CD4-positive, alpha-beta T cell (primary cell): ENCODE results near the gene BACE2. TPM values are rescaled to one million over a fixed set of nuclear protein-coding genes. Genes with fewer than 3 reads are reported as not detected.

Experiments used
- ATAC-seq: fragments of 200-7000 bp; cut with Tn5 transposase; one replicate; pipeline ENCODE4 v1.10.0; 2022; ENCODE audit warnings: mild to moderate bottlenecking; ENCODE audit not compliant: poor library complexity
- CTCF ChIA-PET: fragments of 350-600 bp; sonication (Branson Sonifier 250); formaldehyde crosslinking; loops from one replicate; lab custom pipeline; 2021; ENCODE audit warnings: antibody characterized with exemption, inconsistent platforms; lab: Charles Lee
- POLR2A ChIA-PET: fragments of 350-600 bp; sonication (Branson Sonifier 250); formaldehyde crosslinking; loops from one replicate; lab custom pipeline; 2021; ENCODE audit warnings: antibody characterized with exemption, inconsistent platforms; lab: Charles Lee
- DNase-seq, 14 experiments: peaks; one replicate each; pipeline ENCODE4 v3.0.0-alpha.2; 2013 to 2020; ENCODE audit warnings: mixed read lengths in 2 of 14
- H3K27ac ChIP-seq, 2 donors: one replicate each; pipeline versions ENCODE4 v1.5.1 to v1.7.0; 2013; ENCODE audit warnings: low read length in 2 of 2, low read depth in 1 of 2, mild to moderate bottlenecking in 1 of 2
- H3K27me3 ChIP-seq, 2 experiments: 1 replicate in 1 of 2; 2 replicates in 1 of 2; pipeline versions ENCODE4 v1.6.1 to v1.7.0; 2013; ENCODE audit warnings: low read length in 2 of 2, control low read depth in 1 of 2, mild to moderate bottlenecking in 1 of 2, moderate library complexity in 1 of 2; ENCODE audit not compliant: insufficient read depth in 2 of 2, control insufficient read depth in 1 of 2
- H3K36me3 ChIP-seq: one replicate; pipeline ENCODE4 v1.6.1; 2013; ENCODE audit warnings: low read length, control low read depth; ENCODE audit not compliant: insufficient read depth
- H3K4me1 ChIP-seq: one replicate; pipeline ENCODE4 v1.6.1; 2013; ENCODE audit warnings: low read length, control low read depth; ENCODE audit not compliant: insufficient read depth
- H3K4me3 ChIP-seq: one replicate; pipeline ENCODE4 v1.5.1; 2013; ENCODE audit warnings: mild to moderate bottlenecking, low read length, moderate library complexity
- H3K9me3 ChIP-seq, 2 experiments: 1 replicate in 1 of 2; 2 replicates in 1 of 2; pipeline versions ENCODE4 v1.6.1 to v1.7.0; 2013; ENCODE audit warnings: low read length in 2 of 2, mild to moderate bottlenecking in 2 of 2, control low read depth in 1 of 2, moderate library complexity in 1 of 2; ENCODE audit not compliant: control insufficient read depth in 1 of 2, insufficient read depth in 1 of 2
- H3K27ac Mint-ChIP-seq: one replicate; pipeline ENCODE4 v1.8.0; 2020; ENCODE audit warnings: mixed read lengths
- H3K27me3 Mint-ChIP-seq: one replicate; pipeline ENCODE4 v1.8.0; 2021; ENCODE audit warnings: mixed read lengths
- H3K36me3 Mint-ChIP-seq: one replicate; pipeline ENCODE4 v1.8.0; 2021; ENCODE audit warnings: low read depth, mixed read lengths
- H3K4me1 Mint-ChIP-seq: one replicate; pipeline ENCODE4 v1.8.0; 2021; ENCODE audit warnings: low read depth, mixed read lengths
- H3K4me3 Mint-ChIP-seq: one replicate; pipeline ENCODE4 v1.8.0; 2020; ENCODE audit warnings: mild to moderate bottlenecking, mixed read lengths
- H3K9me3 Mint-ChIP-seq: one replicate; pipeline ENCODE4 v1.8.0; 2020; ENCODE audit warnings: mixed read lengths
- intact Hi-C, 2 experiments: fragments of 100-400 bp; cut with DNase I in 1 of 2; cut with micrococcal nuclease in 1 of 2; formaldehyde crosslinking; loops; one replicate each; pipeline versions ENCODE4 v1.15.1 to v1.9.0; 2023 to 2025; cut with DNase I, micrococcal nuclease
- total RNA-seq, 174 experiments: library from RNA in 2 of 174; stranded (reverse) in 2 of 174; gene quantifications; one replicate each; pipeline ENCODE4 v1.2.3 and lab custom pipeline; 2021 to 2026
- TF ChIP-seq, protein P1 (sequence below): fragments of 200-600 bp; IDR thresholded peaks from one replicate; pipeline ENCODE4 v1.8.0; 2022; ENCODE audit warnings: antibody characterized with exemption, mild to moderate bottlenecking

Gene BACE2
- total RNA-seq, 2 experiments from 2014 or later: 0.16 TPM; not detected in 1

DNA sequence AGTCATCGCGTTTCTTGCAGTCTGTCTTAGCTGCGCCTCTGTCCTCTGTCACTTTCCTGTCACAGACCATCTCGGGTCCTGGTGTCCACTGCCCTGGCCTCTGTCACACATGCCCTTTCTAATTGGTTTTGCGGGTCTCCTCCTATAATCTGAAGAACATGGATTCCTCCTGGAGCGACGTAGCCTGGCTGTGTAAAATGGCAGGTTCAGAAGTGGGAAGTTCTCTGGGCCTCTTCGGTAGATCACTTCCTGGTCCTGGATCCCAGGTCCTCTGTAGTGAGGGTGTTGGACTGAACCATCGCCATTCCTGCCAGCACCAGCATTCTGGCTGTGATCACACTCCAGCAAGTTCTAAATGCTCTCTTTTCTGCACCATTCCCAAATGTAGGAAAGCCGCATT lies 149.5 kb downstream of the BACE2 start:
- Histone ChIP-seq H3K9me3 (peaks cover 0 to 12% of the 10 kb centered on the region in 2 experiments), H3K36me3 (no peaks in the 10 kb centered on the region), H3K4me3 (no peak overlapping the region), H3K4me1 (peaks cover 12% of the 10 kb centered on the region), H3K27ac (no peak overlapping the region), H3K27me3 (peaks cover 23 to 43% of the 10 kb centered on the region in 2 experiments)
- ATAC-seq: no peak
- TF ChIP-seq, protein P1, sequence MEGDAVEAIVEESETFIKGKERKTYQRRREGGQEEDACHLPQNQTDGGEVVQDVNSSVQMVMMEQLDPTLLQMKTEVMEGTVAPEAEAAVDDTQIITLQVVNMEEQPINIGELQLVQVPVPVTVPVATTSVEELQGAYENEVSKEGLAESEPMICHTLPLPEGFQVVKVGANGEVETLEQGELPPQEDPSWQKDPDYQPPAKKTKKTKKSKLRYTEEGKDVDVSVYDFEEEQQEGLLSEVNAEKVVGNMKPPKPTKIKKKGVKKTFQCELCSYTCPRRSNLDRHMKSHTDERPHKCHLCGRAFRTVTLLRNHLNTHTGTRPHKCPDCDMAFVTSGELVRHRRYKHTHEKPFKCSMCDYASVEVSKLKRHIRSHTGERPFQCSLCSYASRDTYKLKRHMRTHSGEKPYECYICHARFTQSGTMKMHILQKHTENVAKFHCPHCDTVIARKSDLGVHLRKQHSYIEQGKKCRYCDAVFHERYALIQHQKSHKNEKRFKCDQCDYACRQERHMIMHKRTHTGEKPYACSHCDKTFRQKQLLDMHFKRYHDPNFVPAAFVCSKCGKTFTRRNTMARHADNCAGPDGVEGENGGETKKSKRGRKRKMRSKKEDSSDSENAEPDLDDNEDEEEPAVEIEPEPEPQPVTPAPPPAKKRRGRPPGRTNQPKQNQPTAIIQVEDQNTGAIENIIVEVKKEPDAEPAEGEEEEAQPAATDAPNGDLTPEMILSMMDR: no peak
- H3K4me3 Mint-ChIP-seq: no peak overlapping the region
- intact Hi-C loops: no loop called here
- POLR2A ChIA-PET: no interaction called here
- peaks cover 58% of the 10 kb centered on the region for H3K27me3 Mint-ChIP-seq
- DNase-seq: no peak
- H3K27ac Mint-ChIP-seq: no peak overlapping the region
- peaks cover 13% of the 10 kb centered on the region for H3K4me1 Mint-ChIP-seq
- H3K36me3 Mint-ChIP-seq: no peaks in the 10 kb centered on the region
- H3K9me3 Mint-ChIP-seq: no peaks in the 10 kb centered on the region
- CTCF ChIA-PET: no interaction called here

DNA sequence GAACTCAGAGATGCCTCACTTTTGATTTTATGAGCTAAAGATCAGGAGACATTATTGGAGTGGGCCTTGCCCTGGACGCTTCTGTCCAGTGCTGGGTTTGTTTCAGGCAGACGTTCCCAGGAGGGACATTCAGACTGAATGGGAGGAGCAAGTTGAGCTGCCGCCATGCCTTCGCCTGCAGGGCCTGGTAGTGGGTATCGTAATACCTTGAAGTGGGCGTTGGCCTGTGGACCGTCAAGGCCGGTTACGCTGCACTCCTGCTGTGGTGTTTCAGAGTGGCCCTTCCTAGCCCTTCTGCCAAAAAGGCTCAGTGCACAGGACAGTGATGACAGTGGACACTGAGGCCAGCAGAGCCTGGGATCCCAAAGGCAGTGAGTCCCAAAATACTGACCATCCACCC lies 150.3 kb downstream of the BACE2 start:
- Histone ChIP-seq H3K4me1 (peaks cover 12% of the 10 kb centered on the region), H3K27me3 (peaks cover 23 to 43% of the 10 kb centered on the region in 2 experiments), H3K4me3 (no peak overlapping the region), H3K27ac (no peak overlapping the region), H3K36me3 (no peaks in the 10 kb centered on the region), H3K9me3 (peaks cover 0 to 12% of the 10 kb centered on the region in 2 experiments)
- Mint-ChIP-seq H3K9me3 (no peaks in the 10 kb centered on the region), H3K27ac (no peak overlapping the region), H3K4me1 (peaks cover 13% of the 10 kb centered on the region), H3K27me3 (peaks cover 58% of the 10 kb centered on the region), H3K36me3 (no peaks in the 10 kb centered on the region), H3K4me3 (no peak overlapping the region)
- ChIA-PET CTCF (no interaction called here), POLR2A (no interaction called here)
- no peak for ATAC-seq
- intact Hi-C loops: no loop called here
- no peak for DNase-seq
- TF ChIP-seq, protein P1: no peak

DNA sequence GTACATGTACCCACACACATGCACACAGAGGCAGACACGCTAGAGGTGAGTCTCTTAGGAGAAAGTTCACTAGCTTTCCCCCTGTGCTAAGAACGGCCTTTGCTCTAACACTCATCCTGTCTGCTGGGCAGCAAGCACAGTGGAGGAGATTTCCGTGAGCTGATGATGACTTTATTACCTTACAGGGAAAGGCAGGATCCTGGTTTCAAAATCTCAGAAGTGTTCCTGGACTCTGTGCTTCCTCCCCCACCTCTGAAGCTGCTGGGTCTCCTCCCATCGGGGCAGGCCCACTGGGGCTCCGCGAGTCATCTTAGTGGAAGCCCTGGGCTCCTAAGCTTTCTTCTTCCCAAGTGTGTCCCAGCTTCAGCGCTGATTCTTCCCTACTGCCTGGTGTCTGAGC lies 151.3 kb downstream of the BACE2 start:
- DNase-seq: no peak
- H3K27ac ChIP-seq: no peak overlapping the region
- ChIA-PET CTCF (no interaction called here), POLR2A (interaction anchor here (1.4 kb wide), 1 partner anchor 42 kb away, joined by 4 read pairs; the partner anchor contains the start of gene MX2)
- intact Hi-C loops: no loop called here
- H3K9me3 ChIP-seq: peaks cover 0 to 12% of the 10 kb centered on the region in 2 experiments
- no peak overlapping the region for H3K27ac Mint-ChIP-seq
- TF ChIP-seq, protein P1: no peak
- no peaks in the 10 kb centered on the region for H3K9me3 Mint-ChIP-seq
- H3K27me3 Mint-ChIP-seq: peaks cover 53% of the 10 kb centered on the region
- H3K27me3 ChIP-seq: peaks cover 23 to 43% of the 10 kb centered on the region in 2 experiments
- no peak overlapping the region for H3K4me3 Mint-ChIP-seq
- no peaks in the 10 kb centered on the region for H3K36me3 ChIP-seq
- ATAC-seq: no peak
- no peak overlapping the region for H3K4me3 ChIP-seq
- H3K4me1 ChIP-seq: peaks cover 12% of the 10 kb centered on the region
- H3K4me1 Mint-ChIP-seq: peaks cover 13% of the 10 kb centered on the region
- H3K36me3 Mint-ChIP-seq: no peaks in the 10 kb centered on the region
